Activated naive CD4-positive, alpha-beta T cell (primary cell): ENCODE data around the gene RMND5A.
"Not testable (repeated sequence)": the region's sequence is repeated elsewhere in the genome, so short reads cannot be mapped to it uniquely, and the experiment has no call there.

Experiments
- DNase-seq, 4 experiments: peaks; one replicate each; lab custom pipeline; 2025; lab: John Stamatoyannopoulos, UW

Gene RMND5A

DNA sequence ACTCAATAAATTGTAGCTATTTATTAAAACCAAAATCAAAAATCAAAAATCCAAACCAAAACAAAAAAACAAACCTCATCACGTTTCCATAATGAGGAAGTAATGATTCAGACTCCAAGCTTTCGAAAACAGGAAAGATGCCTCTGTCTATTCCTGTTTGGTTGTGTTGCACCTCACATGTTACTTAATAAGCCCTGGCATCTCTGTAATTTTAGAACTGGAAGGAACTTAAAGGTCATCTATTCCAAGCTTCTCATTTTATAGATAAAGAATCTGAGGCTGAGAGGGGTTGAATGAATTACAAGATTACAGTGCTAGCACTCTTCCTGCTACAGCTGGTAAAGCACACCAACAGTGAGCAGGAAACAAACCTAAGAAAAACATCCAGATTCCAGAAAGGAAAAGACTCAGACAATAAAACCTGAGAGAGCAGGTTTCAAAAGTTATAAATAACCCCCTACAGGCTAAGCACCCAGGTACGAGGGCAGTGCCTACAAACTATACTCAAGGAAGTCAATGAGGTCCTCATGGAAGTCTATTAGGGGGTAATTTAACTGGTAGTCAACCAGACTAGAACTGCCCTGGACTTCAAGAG is 5.4 kb upstream of the RMND5A start:
- DNase-seq: not testable (repeated sequence)

GRCh38 chr2:86719263-86719636 is 841 bp upstream of the RMND5A start:
- not testable (repeated sequence) for DNase-seq

DNA sequence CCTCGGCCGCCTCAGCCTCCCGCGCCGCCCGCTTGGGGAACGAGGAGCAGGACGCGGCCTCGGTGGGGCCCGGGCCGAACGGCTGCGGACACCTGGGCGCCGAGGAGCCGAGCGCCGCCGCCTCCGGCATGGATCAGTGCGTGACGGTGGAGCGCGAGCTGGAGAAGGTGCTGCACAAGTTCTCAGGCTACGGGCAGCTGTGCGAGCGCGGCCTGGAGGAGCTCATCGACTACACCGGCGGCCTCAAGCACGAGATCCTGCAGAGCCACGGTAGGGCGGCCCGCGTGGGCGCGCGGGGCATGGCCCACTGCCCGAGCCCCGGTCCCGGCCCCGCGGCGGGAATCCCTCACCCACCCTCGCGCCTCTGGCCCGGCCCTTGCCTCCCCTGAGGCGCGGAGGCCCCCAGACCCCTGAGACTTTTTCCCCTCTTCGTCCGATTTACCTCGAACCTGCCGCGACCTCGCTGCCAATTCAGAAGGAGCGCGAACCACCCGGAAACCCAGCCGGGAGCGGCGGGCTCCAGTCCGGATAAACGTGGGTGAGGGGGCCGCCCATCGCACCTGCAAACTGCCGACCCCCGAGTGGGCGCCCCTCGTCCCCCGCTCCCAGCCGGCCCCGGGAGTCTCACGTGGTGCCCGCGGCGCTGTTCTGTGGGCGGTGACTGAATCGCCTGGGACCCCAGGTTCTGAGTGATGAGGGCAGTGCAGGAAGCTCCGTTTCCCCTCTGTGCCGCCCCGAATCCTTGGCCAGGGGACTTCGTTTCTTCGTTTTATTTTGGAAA is 639 bp downstream of the RMND5A start:
- peak in 3 of 4 experiments; percentile 18 to 42 (median 22) for DNase-seq

DNA sequence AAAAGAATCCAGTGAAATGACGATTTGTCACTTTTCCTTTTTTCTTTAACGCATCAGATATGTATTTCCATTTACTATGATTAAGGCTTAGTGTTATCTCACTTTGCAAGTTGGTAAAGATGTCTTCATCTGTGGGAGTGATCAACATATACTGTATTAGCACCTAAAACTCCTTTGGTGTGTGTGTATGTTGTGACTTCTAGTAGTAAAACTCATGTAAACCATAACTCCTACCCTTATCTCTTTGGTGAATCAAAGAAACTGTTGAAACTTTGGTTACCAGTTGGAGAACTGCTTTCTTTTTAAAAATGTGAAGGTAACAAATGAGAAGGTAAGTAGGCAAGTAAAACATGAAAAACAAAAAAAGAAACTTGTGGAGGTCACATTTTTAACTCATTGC is 5.6 kb downstream of the RMND5A start:
- not testable (repeated sequence) for DNase-seq

GRCh38 chr2:86732040-86732525 is 12.0 kb downstream of the RMND5A start:
- not testable (repeated sequence) for DNase-seq

DNA sequence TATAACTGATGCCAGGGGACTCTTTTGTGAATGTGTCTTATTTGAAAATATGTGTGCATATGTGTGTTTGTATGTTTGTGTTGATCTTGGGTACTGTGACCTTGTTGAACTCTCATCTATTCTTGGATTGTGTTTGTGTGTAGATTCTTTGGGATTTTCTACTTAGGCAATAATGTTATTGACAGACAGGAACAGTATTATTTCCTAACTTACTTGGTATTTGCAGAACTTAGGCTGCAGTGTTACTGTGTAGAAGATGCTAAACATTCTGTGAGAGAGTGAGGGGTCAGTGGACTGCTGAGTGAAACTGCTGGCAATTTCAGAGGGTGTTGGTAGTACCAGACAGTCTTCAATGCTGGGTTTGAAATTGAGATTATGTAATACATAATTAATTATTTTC is 12.7 kb downstream of the RMND5A start:
- DNase-seq: not testable (repeated sequence)

GRCh38 chr2:86733528-86733927 is 13.4 kb downstream of the RMND5A start:
- not testable (repeated sequence) for DNase-seq

DNA sequence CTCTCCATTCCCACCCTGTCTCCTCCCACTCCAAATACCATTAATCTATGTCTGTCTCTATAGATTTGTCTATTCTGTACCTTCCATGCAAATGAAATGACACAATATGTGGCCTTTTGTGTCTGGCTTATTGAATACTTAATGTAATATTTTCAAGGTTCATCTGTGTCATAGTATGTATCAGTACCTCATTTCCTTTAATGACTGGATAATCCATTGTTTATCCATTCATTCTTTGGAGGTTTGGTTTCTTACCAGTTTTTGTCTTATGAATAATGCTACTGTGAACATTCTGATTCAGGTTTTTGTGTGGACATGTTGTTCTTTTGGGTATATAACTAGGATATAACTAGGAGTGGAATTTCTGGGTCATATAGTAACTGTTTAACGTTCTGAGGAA is 14.8 kb downstream of the RMND5A start:
- not testable (repeated sequence) for DNase-seq

- DNase-seq: not testable (repeated sequence)
Observed at GRCh38 chr2:86739485-86739884, 19.4 kb downstream of the RMND5A start.

DNA sequence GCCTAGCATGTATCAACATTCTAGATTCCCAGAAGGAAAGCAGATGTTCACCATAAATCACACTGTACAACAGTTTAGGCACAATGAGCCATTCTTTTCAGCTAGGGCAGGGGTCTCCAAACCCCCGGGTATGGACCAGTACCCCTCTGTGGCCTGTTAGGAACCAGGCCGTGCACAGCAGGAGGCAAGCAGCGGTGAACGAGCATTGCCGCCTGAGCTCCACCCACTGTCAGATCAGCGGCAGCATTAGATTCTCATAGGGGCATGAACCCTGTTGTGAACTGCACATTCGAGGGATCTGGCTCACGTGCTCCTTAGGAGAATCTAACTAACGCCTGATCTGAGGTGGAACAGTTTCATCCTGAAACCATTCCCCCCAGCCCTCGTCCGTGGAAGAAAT is 19.8 kb downstream of the RMND5A start:
- DNase-seq: not testable (repeated sequence)

DNA sequence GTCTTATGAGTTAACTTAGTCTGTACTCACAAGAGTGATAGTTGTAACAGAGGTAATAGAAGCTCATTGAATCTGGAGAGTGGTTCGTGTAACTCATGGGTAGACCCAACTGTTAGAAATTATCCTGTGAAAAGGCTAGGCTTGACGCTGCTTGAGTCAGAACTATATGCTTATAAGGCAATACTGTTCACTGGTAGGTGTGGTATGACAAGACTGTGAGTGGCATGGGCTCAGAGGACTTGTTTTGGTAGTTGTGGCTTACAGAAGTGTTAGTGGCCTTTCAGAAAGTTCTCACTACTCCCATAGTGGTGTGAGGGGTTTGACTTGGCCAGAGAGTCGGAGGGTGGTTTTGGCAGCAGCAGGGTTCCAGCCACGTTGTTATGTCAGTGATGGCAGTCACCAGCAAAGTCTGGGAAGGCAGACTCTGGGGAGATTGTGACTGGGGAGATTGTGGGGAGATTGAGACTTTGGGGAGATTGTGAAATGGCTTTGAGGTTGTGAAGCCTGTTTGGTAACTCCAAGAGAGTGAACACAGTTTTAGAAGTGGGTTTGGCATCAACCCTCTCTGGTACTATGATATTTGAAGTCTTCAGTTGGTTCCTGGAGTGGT is 21.9 kb downstream of the RMND5A start:
- DNase-seq: not testable (repeated sequence)

- DNase-seq: no peak
Observed at GRCh38 chr2:86744152-86744551, 24.1 kb downstream of the RMND5A start.

GRCh38 chr2:86746939-86747338 is 26.8 kb downstream of the RMND5A start:
- no peak for DNase-seq

GRCh38 chr2:86747711-86748639 is 27.9 kb downstream of the RMND5A start:
- no peak for DNase-seq

GRCh38 chr2:86750240-86750839 is 30.2 kb downstream of the RMND5A start:
- no peak for DNase-seq

DNA sequence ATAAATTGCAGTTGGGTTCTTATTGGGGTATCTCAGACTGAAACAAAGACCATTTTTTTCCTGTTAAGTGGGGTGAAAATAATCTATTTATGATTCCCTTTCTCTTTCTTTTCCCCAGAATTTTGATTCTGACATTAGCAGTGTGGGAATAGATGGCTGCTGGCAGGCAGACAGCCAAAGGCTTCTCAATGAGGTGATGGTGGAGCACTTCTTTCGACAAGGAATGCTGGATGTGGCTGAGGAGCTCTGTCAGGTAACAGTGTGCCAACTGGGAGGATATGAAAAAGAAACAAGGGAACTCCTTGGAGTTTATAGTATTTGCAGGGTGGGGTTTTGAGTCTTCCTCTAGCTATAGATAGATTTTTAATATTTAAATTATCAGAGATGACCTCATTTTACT is 31.7 kb downstream of the RMND5A start:
- no peak for DNase-seq

- no peak for DNase-seq
Observed at GRCh38 chr2:86752934-86753333, 32.8 kb downstream of the RMND5A start.

- no peak for DNase-seq
Observed at GRCh38 chr2:86753606-86754005, 33.5 kb downstream of the RMND5A start.

DNA sequence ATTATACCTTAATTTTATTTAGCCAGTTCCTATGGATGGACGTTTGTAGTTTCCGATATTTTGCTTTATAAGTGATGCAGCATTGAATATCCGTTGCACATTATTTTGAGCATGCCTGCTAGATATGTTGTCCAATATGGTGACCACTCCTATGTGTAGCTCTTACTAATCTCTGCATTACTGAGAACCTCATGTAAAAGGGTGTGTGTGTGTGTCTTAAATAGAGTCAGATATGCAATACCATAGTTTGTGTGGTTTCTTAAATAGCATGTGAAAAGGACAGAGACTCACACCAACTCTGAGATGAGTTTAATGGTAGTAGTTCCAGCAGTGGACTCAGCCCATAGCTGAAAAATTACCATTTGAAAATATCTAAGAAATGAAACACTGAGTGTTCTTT is 38.3 kb downstream of the RMND5A start:
- DNase-seq: no peak

DNA sequence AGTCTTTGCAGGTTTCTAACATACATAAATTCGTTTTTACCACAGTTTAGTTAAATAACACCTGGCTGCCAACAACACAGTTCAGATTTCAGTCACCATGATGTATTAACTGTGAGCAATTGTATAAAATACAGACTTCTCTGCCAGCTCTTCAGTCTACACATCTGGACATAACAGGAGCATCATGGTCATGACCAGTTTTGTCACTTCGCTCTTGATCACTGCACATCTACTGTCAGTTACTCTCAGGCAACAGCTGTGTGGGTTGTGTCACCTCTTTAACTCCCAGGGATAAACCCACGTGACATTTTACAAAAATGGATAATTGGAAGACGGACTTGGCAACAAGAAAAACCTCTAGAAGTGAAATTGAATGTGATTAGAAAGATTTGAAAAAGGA is 40.3 kb downstream of the RMND5A start:
- no peak for DNase-seq

DNA sequence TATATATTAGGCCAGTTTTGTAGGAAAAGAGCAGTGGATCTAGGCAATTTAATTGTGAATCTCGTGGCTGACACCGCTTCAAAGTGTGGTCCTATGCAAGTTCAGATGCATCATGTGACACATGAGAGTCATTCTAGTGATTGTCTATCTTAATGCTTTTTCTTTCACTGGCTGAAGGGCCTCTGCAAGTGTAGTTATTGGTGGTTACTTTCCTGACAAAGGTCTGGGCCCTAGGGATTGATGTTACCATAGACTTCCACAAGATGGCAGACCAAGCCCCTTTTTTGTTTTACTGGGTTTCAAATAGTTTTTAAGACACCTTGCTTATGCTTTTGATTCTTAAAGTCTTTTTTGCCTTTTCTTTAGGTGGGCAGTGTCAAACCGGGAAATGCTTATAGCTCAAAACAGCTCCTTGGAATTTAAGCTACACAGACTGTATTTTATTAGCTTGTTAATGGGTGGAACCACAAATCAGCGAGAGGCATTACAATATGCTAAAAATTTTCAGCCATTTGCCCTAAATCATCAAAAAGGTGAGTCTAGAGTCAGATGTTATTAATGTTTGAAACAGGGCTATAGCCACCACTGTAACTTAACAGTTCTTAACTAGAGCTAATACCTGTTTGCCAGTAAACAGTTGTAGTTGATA is 44.7 kb downstream of the RMND5A start:
- DNase-seq: no peak
